GM10266 (cell line): ENCODE data around the gene GLO1.
A peak's percentile ranks its signal among the peaks of the same experiment; 100 is the strongest.

ENCODE experiments used
- DNase-seq: peaks from one replicate; pipeline ENCODE4 v3.0.0; 2012; ENCODE audit errors: extremely low spot score
- CTCF ChIP-seq: IDR thresholded peaks from 2 replicates; pipeline ENCODE4 v1.5.1; 2012; ENCODE audit warnings: mild to moderate bottlenecking, low read depth; ENCODE audit not compliant: control insufficient read depth, insufficient read depth; ENCODE audit errors: missing control alignments

The GLO1 gene

GRCh38 chr6:38695227-38695900, 7.6 kb downstream of the GLO1 start:
- no peak for DNase-seq
- TF ChIP-seq CTCF = no peak

- no peak for DNase-seq
- TF ChIP-seq CTCF = peak; percentile 29
Observed at GRCh38 chr6:38688579-38689087, 14.3 kb downstream of the GLO1 start.

- no peak for TF ChIP-seq CTCF
- DNase-seq = no peak
Observed at GRCh38 chr6:38687549-38687948, 15.4 kb downstream of the GLO1 start.

- no peak for DNase-seq
- no peak for TF ChIP-seq CTCF
Observed at GRCh38 chr6:38687043-38687353, 15.9 kb downstream of the GLO1 start.

- no peak for DNase-seq
- no peak for TF ChIP-seq CTCF
Observed at GRCh38 chr6:38686270-38687042, 16.5 kb downstream of the GLO1 start.

- no peak for DNase-seq
- no peak for TF ChIP-seq CTCF
Observed at GRCh38 chr6:38684904-38685303, 18.0 kb downstream of the GLO1 start.

GRCh38 chr6:38684237-38684636, 18.7 kb downstream of the GLO1 start:
- TF ChIP-seq CTCF = no peak
- DNase-seq = no peak
